Chondrocyte (in vitro differentiated cells): ENCODE results near the gene NISCH. TPM values are rescaled to one million over a fixed set of nuclear protein-coding genes. Genes with fewer than 3 reads are reported as not detected.

Source experiments
- DNase-seq: peaks from one replicate; pipeline ENCODE4 v3.0.0; 2021; ENCODE audit warnings: mixed read lengths, low spot score
- H3K27ac Mint-ChIP-seq: one replicate; pipeline ENCODE4 v1.8.0; 2021; ENCODE audit warnings: mild to moderate bottlenecking, moderate library complexity, mixed read lengths; ENCODE audit not compliant: unreplicated experiment
- H3K27me3 Mint-ChIP-seq: 2 replicates; pipeline ENCODE4 v1.8.0; 2021; ENCODE audit warnings: low read depth, mixed read lengths
- H3K36me3 Mint-ChIP-seq: 2 replicates; pipeline ENCODE4 v1.8.0; 2021; ENCODE audit warnings: low read depth, mixed read lengths
- H3K4me1 Mint-ChIP-seq: 2 replicates; pipeline ENCODE4 v1.8.0; 2021; ENCODE audit warnings: low read depth, mild to moderate bottlenecking, mixed read lengths
- H3K4me3 Mint-ChIP-seq: one replicate; pipeline ENCODE4 v1.8.0; 2021; ENCODE audit warnings: mild to moderate bottlenecking, moderate library complexity, mixed read lengths; ENCODE audit not compliant: unreplicated experiment
- H3K9me3 Mint-ChIP-seq: 2 replicates; pipeline ENCODE4 v1.8.0; 2021; ENCODE audit warnings: low read depth, mixed read lengths
- CTCF ChIP-seq: fragments of 200-600 bp; sonication (generic); IDR thresholded peaks from 2 replicates; pipeline ENCODE4 v1.5.0; 2021; ENCODE audit warnings: antibody characterized with exemption, mild to moderate bottlenecking, moderate library complexity
- total RNA-seq: library from RNA; stranded (reverse); gene quantifications from 3 replicates; pipeline ENCODE4 v1.2.1, GENCODE V29; 2021

NISCH gene
- total RNA-seq, 1 donor from 2014 or later, result 101 TPM

GRCh38 chr3:52490939-52491526, 35.6 kb downstream of the NISCH start:
- no peak for TF ChIP-seq CTCF
- no peak for DNase-seq
- Mint-ChIP-seq H3K4me3 (no peak overlapping the region), H3K27ac (peak overlapping the region; percentile 57), H3K4me1 (peaks cover 4% of the 10 kb centered on the region), H3K27me3 (no peaks in the 10 kb centered on the region), H3K9me3 (no peaks in the 10 kb centered on the region), H3K36me3 (peaks cover 30% of the 10 kb centered on the region)

- H3K9me3 Mint-ChIP-seq, result no peaks in the 10 kb centered on the region
- no peak for TF ChIP-seq CTCF
- H3K4me1 Mint-ChIP-seq, result peaks cover 4% of the 10 kb centered on the region
- H3K27ac Mint-ChIP-seq, result no peak overlapping the region
- DNase-seq, result no peak
- peaks cover 30% of the 10 kb centered on the region for H3K36me3 Mint-ChIP-seq
- no peaks in the 10 kb centered on the region for H3K27me3 Mint-ChIP-seq
- H3K4me3 Mint-ChIP-seq, result no peak overlapping the region
These were observed 36.7 kb downstream of the NISCH start for GRCh38 chr3:52492059-52492458.

GRCh38 chr3:52493232-52494017, 38.0 kb downstream of the NISCH start:
- Mint-ChIP-seq H3K9me3 (no peaks in the 10 kb centered on the region), H3K27me3 (no peaks in the 10 kb centered on the region), H3K4me3 (no peak overlapping the region), H3K4me1 (peaks cover 4% of the 10 kb centered on the region), H3K27ac (no peak overlapping the region), H3K36me3 (peaks cover 21% of the 10 kb centered on the region)
- DNase-seq, result no peak
- TF ChIP-seq CTCF, result no peak

GRCh38 chr3:52494445-52494844, 39.0 kb downstream of the NISCH start:
- DNase-seq, result no peak
- Mint-ChIP-seq H3K27ac (no peak overlapping the region), H3K4me3 (no peak overlapping the region), H3K27me3 (no peaks in the 10 kb centered on the region), H3K4me1 (peaks cover 4% of the 10 kb centered on the region), H3K36me3 (peaks cover 19% of the 10 kb centered on the region), H3K9me3 (no peaks in the 10 kb centered on the region)
- TF ChIP-seq CTCF, result no peak

GRCh38 chr3:52494886-52495495, 39.6 kb downstream of the NISCH start, which contains the start of gene STAB1:
Gene STAB1, plus strand, starts transcription at chr3:52495338. Its CDS starts 76 bp downstream, at chr3:52495414.
- TF ChIP-seq CTCF, result no peak
- Mint-ChIP-seq H3K4me1 (peaks cover 4% of the 10 kb centered on the region), H3K4me3 (no peak within 1 kb of the TSS), H3K27me3 (no peaks in the 10 kb centered on the region), H3K36me3 (peaks cover 19% of the 10 kb centered on the region), H3K9me3 (no peaks in the 10 kb centered on the region), H3K27ac (no peak within 1 kb of the TSS)
- no peak for DNase-seq
